Erythroblast (primary cell): Measurements from ENCODE around the gene MTERF1.

ENCODE experiments used
- DNase-seq, 2 experiments: peaks; one replicate each; lab custom pipeline; 2025; lab: John Stamatoyannopoulos, UW
- GATA1 ChIP-seq: IDR thresholded peaks from 2 replicates; pipeline ENCODE4 v1.6.1; 2011; ENCODE audit warnings: low read depth, mild to moderate bottlenecking, control low read depth, low read length, moderate library complexity
- POLR2A ChIP-seq: IDR thresholded peaks from 2 replicates; pipeline ENCODE4 v1.6.1; 2011; ENCODE audit warnings: mild to moderate bottlenecking, low read length

The MTERF1 gene

GRCh38 chr7:91864070-91864469 lies 16.4 kb downstream of the MTERF1 start:
- TF ChIP-seq POLR2A (no peak), GATA1 (no peak)
- DNase-seq, result no peak

GRCh38 chr7:91852263-91852741 lies 28.2 kb downstream of the MTERF1 start:
- peak; percentile 29 to 36 for DNase-seq
- TF ChIP-seq POLR2A (no peak), GATA1 (no peak)

DNA sequence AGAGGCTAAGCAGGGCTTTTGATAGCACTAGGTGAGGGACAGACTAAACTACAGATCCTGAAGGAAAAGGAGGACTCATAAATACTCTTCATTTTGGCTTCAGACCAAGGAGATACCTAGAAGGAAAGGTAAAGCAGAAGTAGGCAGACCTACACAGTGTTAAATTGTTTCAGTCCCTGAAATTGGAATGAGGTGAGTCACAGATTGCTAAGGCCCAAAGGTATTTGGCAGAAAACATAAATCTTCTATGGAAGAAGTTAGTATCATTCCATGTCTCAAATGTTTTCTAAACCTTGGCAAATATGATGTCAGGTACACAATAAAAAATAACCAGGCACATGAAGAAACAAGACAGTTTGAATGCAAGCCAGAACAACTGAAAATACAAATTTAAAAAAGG lies 30.0 kb downstream of the MTERF1 start:
- TF ChIP-seq GATA1, result no peak
- TF ChIP-seq POLR2A, result no peak
- DNase-seq, result no peak

GRCh38 chr7:91847876-91848588 lies 32.5 kb downstream of the MTERF1 start:
- TF ChIP-seq POLR2A, result no peak
- no peak for TF ChIP-seq GATA1
- no peak for DNase-seq

DNA sequence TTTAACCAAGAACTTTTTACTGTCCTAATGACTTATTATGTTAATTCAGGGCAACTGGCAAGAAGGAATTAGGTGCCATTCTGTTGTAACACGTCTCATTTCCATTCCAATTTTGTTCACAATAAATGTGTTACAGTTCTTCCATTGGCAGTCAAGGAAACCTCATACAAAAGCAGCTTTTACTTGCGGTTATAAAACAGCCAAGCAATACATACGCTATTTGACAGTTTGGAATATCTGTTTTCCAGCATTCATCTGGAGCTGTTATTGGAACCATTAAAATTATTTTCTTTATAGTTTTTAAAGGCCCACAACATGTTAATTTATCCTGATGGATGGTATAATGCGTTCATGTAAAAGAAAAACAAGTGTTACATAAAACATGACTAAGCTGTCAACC lies 33.3 kb downstream of the MTERF1 start:
- DNase-seq, result no peak
- no peak for TF ChIP-seq GATA1
- no peak for TF ChIP-seq POLR2A

DNA sequence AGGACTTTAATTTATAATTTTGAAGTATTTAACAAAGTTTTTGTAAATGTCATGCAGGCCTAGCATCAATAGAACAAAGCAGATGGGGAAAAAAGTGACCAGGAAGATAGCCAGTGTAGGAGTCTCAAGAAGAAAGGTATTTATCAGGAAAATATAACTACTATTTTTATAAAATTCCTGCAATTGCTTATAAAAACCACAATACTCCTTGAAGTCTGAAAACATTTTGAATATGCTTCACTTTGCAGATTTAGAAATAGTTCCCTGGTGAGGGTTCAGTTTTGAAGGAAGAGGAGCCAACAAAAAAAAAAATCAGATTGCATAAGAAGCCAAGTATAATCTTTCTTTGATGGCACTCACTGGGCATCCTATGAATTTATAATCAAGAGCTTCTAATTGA lies 34.1 kb downstream of the MTERF1 start:
- TF ChIP-seq GATA1, result no peak
- TF ChIP-seq POLR2A, result no peak
- no peak for DNase-seq

DNA sequence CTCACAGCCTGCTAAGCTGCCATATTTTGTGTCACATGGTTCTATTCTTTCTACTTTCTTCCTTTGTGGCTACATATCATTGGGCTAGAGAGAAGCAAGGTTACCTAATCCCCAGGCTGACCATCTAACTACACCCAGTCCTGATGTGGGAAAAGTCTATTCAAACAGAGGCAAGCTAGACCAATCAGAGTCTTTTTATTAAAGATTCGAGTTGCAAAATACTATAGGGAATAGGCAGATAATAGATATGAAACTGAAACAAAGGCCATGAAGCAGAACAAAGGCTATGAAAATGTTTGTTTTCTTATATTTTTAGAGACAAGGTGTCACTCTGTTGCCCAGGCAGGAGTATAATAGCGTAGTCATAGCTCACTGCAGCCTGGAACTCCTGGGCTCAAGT lies 36.7 kb downstream of the MTERF1 start:
- no peak for DNase-seq
- TF ChIP-seq GATA1, result no peak
- no peak for TF ChIP-seq POLR2A

GRCh38 chr7:91838439-91838838 lies 42.1 kb downstream of the MTERF1 start:
- DNase-seq, result no peak
- no peak for TF ChIP-seq POLR2A
- no peak for TF ChIP-seq GATA1

DNA sequence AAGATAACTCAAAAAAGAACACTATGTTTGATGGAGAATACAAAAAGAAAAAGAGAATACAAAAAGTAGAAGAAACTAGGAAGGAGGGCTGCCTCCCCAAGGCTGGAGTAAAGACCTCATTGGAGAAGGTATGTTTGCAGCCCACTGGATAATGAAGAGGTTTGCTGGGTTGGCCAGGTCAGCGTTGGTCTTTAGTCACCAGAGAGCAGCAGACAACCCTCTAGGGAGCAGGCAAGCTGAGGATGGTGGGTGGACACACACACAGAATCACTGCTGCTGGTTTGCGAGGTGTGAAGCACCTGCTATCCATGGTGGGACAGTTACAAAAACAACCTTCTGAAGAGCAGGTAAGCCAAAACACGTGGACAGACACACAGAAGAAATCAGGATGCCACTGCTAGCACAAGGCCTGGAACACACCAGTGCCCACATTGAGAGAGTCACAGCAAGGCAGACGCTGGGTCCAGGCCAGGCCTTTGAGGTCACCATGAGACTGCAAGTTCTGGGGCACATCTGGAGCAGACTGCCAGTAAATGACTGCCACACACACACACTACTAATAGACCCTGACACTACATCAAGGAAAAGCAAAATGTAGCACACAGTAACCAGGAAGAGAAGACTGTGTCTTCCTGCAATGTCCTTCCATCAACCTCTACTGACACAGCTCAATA lies 43.0 kb downstream of the MTERF1 start:
- TF ChIP-seq GATA1 (no peak), POLR2A (no peak)

DNA sequence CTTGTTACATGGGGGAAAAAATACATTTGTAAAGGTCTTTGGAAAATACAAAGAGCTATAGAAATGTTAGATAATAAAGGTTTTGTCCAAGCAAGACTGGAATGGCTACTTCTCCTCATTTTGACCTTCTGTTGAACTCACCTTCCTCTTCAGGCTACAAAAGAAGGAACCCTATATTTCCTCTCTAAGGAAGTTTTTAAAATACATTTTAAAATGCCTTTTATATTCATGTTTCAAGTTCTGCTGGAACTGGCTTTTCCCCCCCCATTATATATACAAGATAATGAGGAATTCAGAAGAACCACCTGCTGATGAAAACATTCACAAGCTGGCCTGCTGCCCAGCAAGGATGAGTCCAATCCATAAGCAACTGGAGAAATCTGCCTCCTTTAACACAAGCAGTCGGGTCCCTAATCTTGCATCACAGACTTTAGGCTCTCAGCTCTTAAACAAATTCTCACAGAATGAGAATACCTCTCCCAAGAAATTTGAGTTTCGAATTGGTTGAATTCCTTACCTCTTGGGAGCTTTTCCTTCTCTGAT lies 44.6 kb downstream of the MTERF1 start:
- no peak for DNase-seq
- no peak for TF ChIP-seq POLR2A

More for the DNA sequence above, 43.0 kb downstream of the MTERF1 start:
- DNase-seq, result no peak

- TF ChIP-seq GATA1, result no peak
- no peak for TF ChIP-seq POLR2A
Observed at GRCh38 chr7:91835091-91835825, 45.2 kb downstream of the MTERF1 start.

DNA sequence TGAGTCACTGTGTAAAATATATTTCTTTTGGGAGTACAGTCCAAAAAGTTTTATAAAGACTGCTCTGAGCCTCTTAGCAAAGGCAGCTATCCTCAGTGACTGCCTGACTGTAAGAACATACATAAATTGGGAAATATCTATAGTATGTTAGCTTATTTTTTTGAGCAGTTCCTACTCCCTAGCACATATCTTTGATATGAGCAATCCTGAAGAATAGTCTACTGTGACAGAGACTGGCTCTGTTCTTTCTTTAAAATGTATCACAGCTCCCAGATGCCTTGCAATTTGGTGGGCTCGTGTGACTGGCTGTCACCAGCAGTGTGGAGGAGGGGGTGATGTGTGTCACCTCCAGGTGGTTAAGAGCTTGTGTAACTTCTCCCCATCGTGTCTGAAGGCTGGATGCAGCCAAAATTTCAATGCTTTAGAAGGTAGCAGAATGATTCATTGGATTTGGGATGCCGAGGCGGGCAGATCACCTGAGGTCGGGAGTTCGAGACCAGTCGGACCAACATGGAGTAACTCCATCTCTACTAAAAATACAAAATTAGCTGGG lies 47.9 kb downstream of the MTERF1 start:
- no peak for DNase-seq

More at GRCh38 chr7:91835091-91835825, 45.2 kb downstream of the MTERF1 start:
- no peak for DNase-seq

GRCh38 chr7:91827169-91827568 lies 53.3 kb downstream of the MTERF1 start:
- TF ChIP-seq POLR2A (no peak), GATA1 (no peak)
- no peak for DNase-seq

More for the DNA sequence above, 47.9 kb downstream of the MTERF1 start:
- TF ChIP-seq GATA1 (no peak), POLR2A (no peak)
